ENCODE data around the gene PTPRE.

Gene PTPRE

GRCh38 chr10:128003521-128003920 is 96.6 kb downstream of the PTPRE start:
- TF ChIP-seq CSDC2 (CRISPR knock-in tag; IDR thresholded peaks at IDR 0.05) (no peak), ZNF8 (CRISPR knock-in tag; IDR thresholded peaks at IDR 0.05) (no peak), TOX (CRISPR knock-in tag; IDR thresholded peaks at IDR 0.05; ENCODE audit: borderline replicate concordance) (no peak), PPARA (CRISPR knock-in tag; IDR thresholded peaks at IDR 0.05; ENCODE audit: borderline replicate concordance) (no peak), ESRRG (CRISPR knock-in tag; IDR thresholded peaks at IDR 0.05) (no peak), SNAI2 (CRISPR knock-in tag; IDR thresholded peaks at IDR 0.05) (no peak)
- ATAC-seq: no peak

- TF ChIP-seq CSRNP3 (CRISPR knock-in tag; IDR thresholded peaks at IDR 0.05): no peak
- TF ChIP-seq ESRRG (CRISPR knock-in tag; IDR thresholded peaks at IDR 0.05): no peak
- no peak for TF ChIP-seq TSHZ2 (CRISPR knock-in tag; IDR thresholded peaks at IDR 0.05)
- ATAC-seq: no peak
Observed at GRCh38 chr10:128005858-128006257, 99.0 kb downstream of the PTPRE start.

- TF ChIP-seq PATZ1 (CRISPR knock-in tag; IDR thresholded peaks at IDR 0.05; ENCODE audit: borderline replicate concordance) (no peak), ARNTL (CRISPR knock-in tag; IDR thresholded peaks at IDR 0.05; ENCODE audit: borderline replicate concordance, low read depth) (no peak), OSR1 (CRISPR knock-in tag; IDR thresholded peaks at IDR 0.05) (no peak), ZNF70 (CRISPR knock-in tag; IDR thresholded peaks at IDR 0.05) (no peak), BACH2 (CRISPR knock-in tag; IDR thresholded peaks at IDR 0.05; ENCODE audit: borderline replicate concordance) (no peak), ZFP3 (CRISPR knock-in tag; IDR thresholded peaks at IDR 0.05) (no peak), GLIS3 (CRISPR knock-in tag; IDR thresholded peaks at IDR 0.05) (no peak), POU6F1 (CRISPR knock-in tag; IDR thresholded peaks at IDR 0.05; ENCODE audit: borderline replicate concordance, low read depth) (no peak)
- no peak for ATAC-seq
Observed at GRCh38 chr10:128007056-128007455, 100.2 kb downstream of the PTPRE start.

- ATAC-seq: no peak
- no peak for TF ChIP-seq SNAI2 (CRISPR knock-in tag; IDR thresholded peaks at IDR 0.05)
Observed at GRCh38 chr10:128007971-128008370, 101.1 kb downstream of the PTPRE start.

- no peak for ATAC-seq
Observed at GRCh38 chr10:128008521-128009250, 101.8 kb downstream of the PTPRE start.

More at GRCh38 chr10:128008521-128009250, 101.8 kb downstream of the PTPRE start:
- TF ChIP-seq GLIS3 (CRISPR knock-in tag; IDR thresholded peaks at IDR 0.05) (no peak), BACH2 (CRISPR knock-in tag; IDR thresholded peaks at IDR 0.05; ENCODE audit: borderline replicate concordance) (no peak), TCF4 (CRISPR knock-in tag; IDR thresholded peaks at IDR 0.05; ENCODE audit: borderline replicate concordance) (no peak), CSDC2 (CRISPR knock-in tag; IDR thresholded peaks at IDR 0.05) (no peak), ZC3H10 (CRISPR knock-in tag; IDR thresholded peaks at IDR 0.05) (no peak), ZFP3 (CRISPR knock-in tag; IDR thresholded peaks at IDR 0.05) (no peak), CSRNP3 (CRISPR knock-in tag; IDR thresholded peaks at IDR 0.05) (no peak), POU6F1 (CRISPR knock-in tag; IDR thresholded peaks at IDR 0.05; ENCODE audit: borderline replicate concordance, low read depth) (no peak), CREB5 (CRISPR knock-in tag; IDR thresholded peaks at IDR 0.05; ENCODE audit: low read depth) (no peak), ZNF8 (CRISPR knock-in tag; IDR thresholded peaks at IDR 0.05) (no peak), RARB (CRISPR knock-in tag; IDR thresholded peaks at IDR 0.05) (no peak), ARNTL (CRISPR knock-in tag; IDR thresholded peaks at IDR 0.05; ENCODE audit: borderline replicate concordance, low read depth) (no peak)

Measured in SK-N-SH treated with all-trans-retinoic acid at 6 μM for 48 hours (cell line).